Measurements from ENCODE around the gene ATP8A2. TPM values are rescaled to one million over a fixed set of nuclear protein-coding genes. Genes with fewer than 3 reads are reported as not detected.

ATP8A2 gene
- total and polyA plus RNA-seq, 9 of the 15 experiments (the other 6 are each of a cell fraction or from before 2014, with no cell fraction given): under 0.01 to 0.33 (median 0.06) TPM; not detected in 4

- H3K4me1 ChIP-seq (replicated peaks in 1 of 2; ENCODE audit: control insufficient read depth in 2 of 2, insufficient read depth in 2 of 2, low read length in 2 of 2): no peaks in the 10 kb centered on the region
- no peak overlapping the region for H3K4me3 ChIP-seq
- H3K4me2 ChIP-seq (ENCODE audit: insufficient read depth, low read length): no peak overlapping the region
- no peak overlapping the region for H3K27ac ChIP-seq (ENCODE audit: extremely low read depth, low read depth, low read length)
- TF ChIP-seq FOS (IDR thresholded peaks at IDR 0.05; ENCODE audit: extremely low read depth, insufficient read length) (no peak), ZNF586 (CRISPR knock-in tag; conservative IDR thresholded peaks at IDR 0.05) (no peak), PPARD (CRISPR knock-in tag; IDR thresholded peaks at IDR 0.05) (no peak), IRF9 (tag; IDR thresholded peaks at IDR 0.05) (no peak)
- in situ Hi-C loops (cut with MboI): no loop called here
- H4K20me1 ChIP-seq (replicated peaks; ENCODE audit: control insufficient read depth, insufficient read depth, low read length): no peaks in the 10 kb centered on the region
- H3K27me3 ChIP-seq (ENCODE audit: control insufficient read depth in 2 of 2, insufficient read depth in 2 of 2, low read length in 2 of 2): peaks cover 0 to 15% of the 10 kb centered on the region in 2 experiments; a peak in 3 of 5 replicates
- H3K9me1 ChIP-seq (ENCODE audit: control insufficient read depth, insufficient read depth, low read length): no peaks in the 10 kb centered on the region
- H3K9me3 ChIP-seq (replicated peaks; ENCODE audit: control insufficient read depth, insufficient read depth, low read depth, low read length): no peaks in the 10 kb centered on the region
- ChIA-PET CTCF (ENCODE audit: low intra/inter-chr PET ratio) (no interaction called here), POLR2A (no interaction called here)
- no peak for ATAC-seq
- no peaks in the 10 kb centered on the region for H3K36me3 ChIP-seq (ENCODE audit: control insufficient read depth, insufficient read depth, low read length)
- DNase-seq (ENCODE audit: extremely low read depth in 1 of 4, low spot score in 3 of 4): no peak
- no peak for FAIRE-seq
- WGBS (ENCODE audit: insufficient coverage, low coverage, missing lambda C conversion rate): 0% methylated on average over 3 of the region's 3 CpGs
- BruUV-seq (replicated peaks): no TSS peak
- intact Hi-C loops (cut with micrococcal nuclease): no loop called here
- no peak overlapping the region for H2AFZ ChIP-seq (ENCODE audit: low read depth, low read length)
- H3K79me2 ChIP-seq (ENCODE audit: control insufficient read depth, insufficient read depth, low read length): no peaks in the 10 kb centered on the region
- no peak overlapping the region for H3K9ac ChIP-seq (ENCODE audit: insufficient read depth in 1 of 2, low read depth in 2 of 2, low read length in 2 of 2)
Measured at GRCh38 chr13:25502031-25502430, 130.3 kb downstream of the ATP8A2 start.

GRCh38 chr13:25502551-25502950 lies 130.8 kb downstream of the ATP8A2 start:
- no peaks in the 10 kb centered on the region for H4K20me1 ChIP-seq (replicated peaks; ENCODE audit: control insufficient read depth, insufficient read depth, low read length)
- ATAC-seq (no peak), DNase-seq (ENCODE audit: extremely low read depth in 1 of 4, low spot score in 3 of 4) (no peak), FAIRE-seq (no peak)
- no peaks in the 10 kb centered on the region for H3K9me1 ChIP-seq (ENCODE audit: control insufficient read depth, insufficient read depth, low read length)
- TF ChIP-seq TCFL5 (CRISPR knock-in tag; conservative IDR thresholded peaks at IDR 0.05): no peak
- WGBS (ENCODE audit: insufficient coverage, low coverage, missing lambda C conversion rate): 0% methylated on average over 6 of the region's 6 CpGs
- POLR2A ChIA-PET: no interaction called here
- BruUV-seq (replicated peaks): no TSS peak
- CTCF ChIA-PET (ENCODE audit: low intra/inter-chr PET ratio): no interaction called here
- no peaks in the 10 kb centered on the region for H3K9me3 ChIP-seq (replicated peaks; ENCODE audit: control insufficient read depth, insufficient read depth, low read depth, low read length)
- no peaks in the 10 kb centered on the region for H3K36me3 ChIP-seq (ENCODE audit: control insufficient read depth, insufficient read depth, low read length)
- H3K4me2 ChIP-seq (ENCODE audit: insufficient read depth, low read length): no peak overlapping the region
- H3K79me2 ChIP-seq (ENCODE audit: control insufficient read depth, insufficient read depth, low read length): no peaks in the 10 kb centered on the region
- intact Hi-C loops (cut with micrococcal nuclease) (no loop called here), in situ Hi-C loops (cut with MboI) (no loop called here)
- no peak overlapping the region for H3K9ac ChIP-seq (ENCODE audit: insufficient read depth in 1 of 2, low read depth in 2 of 2, low read length in 2 of 2)
- H3K27me3 ChIP-seq (ENCODE audit: control insufficient read depth in 2 of 2, insufficient read depth in 2 of 2, low read length in 2 of 2): peaks cover 0 to 15% of the 10 kb centered on the region in 2 experiments; a peak in 3 of 5 replicates
- no peak overlapping the region for H2AFZ ChIP-seq (ENCODE audit: low read depth, low read length)
- H3K4me3 ChIP-seq: no peak overlapping the region
- no peaks in the 10 kb centered on the region for H3K4me1 ChIP-seq (replicated peaks in 1 of 2; ENCODE audit: control insufficient read depth in 2 of 2, insufficient read depth in 2 of 2, low read length in 2 of 2)
- H3K27ac ChIP-seq (ENCODE audit: extremely low read depth, low read depth, low read length): no peak overlapping the region

All from K562 (cell line).